GM12872 (cell line): ENCODE results near the gene TMEM208.

ENCODE experiments used
- TF ChIP-seq, protein P1 (sequence below): IDR thresholded peaks from 3 replicates; pipeline ENCODE4 v1.5.1; 2011; ENCODE audit warnings: low read depth, mild to moderate bottlenecking, low read length, moderate library complexity; ENCODE audit not compliant: insufficient read depth

Gene TMEM208

DNA sequence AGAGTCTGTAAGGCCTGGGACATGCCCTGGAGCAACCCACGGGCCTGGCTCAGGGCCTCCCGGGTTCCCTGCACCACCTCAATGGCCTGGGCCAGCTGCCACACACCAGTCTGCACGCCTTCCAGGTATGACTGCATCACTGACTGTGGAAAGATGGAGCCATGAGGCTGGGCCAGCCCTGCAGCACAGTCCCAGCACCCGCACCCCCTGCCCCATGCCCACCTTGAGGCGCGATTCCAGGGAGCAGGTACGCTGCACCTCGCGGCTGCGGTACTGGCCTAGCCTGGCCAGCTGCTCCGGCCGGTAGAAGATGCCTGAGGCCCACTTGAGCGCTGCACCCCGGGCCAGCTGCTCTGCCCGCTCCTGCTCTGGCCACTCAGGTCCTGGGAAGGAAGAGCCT is 38.1 kb upstream of the TMEM208 start:
- TF ChIP-seq, protein P1, sequence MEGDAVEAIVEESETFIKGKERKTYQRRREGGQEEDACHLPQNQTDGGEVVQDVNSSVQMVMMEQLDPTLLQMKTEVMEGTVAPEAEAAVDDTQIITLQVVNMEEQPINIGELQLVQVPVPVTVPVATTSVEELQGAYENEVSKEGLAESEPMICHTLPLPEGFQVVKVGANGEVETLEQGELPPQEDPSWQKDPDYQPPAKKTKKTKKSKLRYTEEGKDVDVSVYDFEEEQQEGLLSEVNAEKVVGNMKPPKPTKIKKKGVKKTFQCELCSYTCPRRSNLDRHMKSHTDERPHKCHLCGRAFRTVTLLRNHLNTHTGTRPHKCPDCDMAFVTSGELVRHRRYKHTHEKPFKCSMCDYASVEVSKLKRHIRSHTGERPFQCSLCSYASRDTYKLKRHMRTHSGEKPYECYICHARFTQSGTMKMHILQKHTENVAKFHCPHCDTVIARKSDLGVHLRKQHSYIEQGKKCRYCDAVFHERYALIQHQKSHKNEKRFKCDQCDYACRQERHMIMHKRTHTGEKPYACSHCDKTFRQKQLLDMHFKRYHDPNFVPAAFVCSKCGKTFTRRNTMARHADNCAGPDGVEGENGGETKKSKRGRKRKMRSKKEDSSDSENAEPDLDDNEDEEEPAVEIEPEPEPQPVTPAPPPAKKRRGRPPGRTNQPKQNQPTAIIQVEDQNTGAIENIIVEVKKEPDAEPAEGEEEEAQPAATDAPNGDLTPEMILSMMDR, result no peak

DNA sequence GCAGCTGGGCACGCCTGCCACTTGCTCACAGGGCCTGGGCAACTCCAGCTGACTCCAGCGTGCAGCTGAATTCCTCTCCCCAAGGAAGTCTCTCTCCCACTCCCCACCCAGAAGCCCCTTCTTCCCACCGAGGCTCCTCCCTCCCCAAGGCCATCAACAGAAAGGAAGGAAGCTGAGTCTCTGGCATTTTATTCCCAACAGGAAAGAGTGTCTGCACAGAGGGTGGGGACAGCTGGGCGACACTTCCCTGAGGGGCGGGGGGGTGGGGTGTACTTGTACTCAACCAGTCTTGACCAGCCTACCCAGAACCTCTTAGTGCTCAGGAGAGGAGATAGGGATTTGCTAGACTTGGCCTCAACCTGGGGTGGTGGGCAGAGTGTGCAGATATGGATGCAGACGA is 36.9 kb upstream of the TMEM208 start, which contains the start of gene EXOC3L1:
Gene EXOC3L1 (minus strand): TSS at position 96 of the 400 bp plus-strand sequence. CDS start 460 bp downstream, outside the sequence.
- TF ChIP-seq, protein P1, result no peak

GRCh38 chr16:67190448-67191399 is 36.2 kb upstream of the TMEM208 start:
- TF ChIP-seq, protein P1, result no peak

DNA sequence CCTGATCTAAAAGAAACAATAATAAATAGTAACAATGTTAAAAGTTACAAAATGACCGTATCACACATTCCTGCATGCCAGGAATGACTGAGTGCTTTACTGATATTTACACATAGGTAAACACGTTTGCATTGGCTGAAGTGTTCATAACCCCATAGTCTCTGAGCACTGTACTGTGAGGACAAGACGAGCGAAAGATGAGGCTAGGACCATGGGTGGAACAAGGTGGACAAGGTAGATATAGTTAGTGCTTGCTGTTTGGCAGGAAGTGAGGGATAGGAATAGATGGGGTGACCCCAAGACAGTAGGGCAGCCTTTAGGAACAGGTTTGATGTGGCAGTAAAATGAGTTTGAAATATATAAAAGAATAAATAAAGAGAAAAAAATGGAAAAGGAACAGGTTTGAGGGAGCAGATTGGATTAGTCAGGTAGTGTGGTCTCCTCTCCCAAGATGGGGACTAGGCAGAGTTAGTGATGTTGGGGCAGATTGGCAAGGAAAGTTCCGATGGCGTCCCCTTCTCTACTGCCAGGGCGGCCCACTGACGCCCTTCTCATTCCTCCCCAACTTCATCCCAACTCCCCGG is 35.4 kb upstream of the TMEM208 start:
- TF ChIP-seq, protein P1, result no peak

GRCh38 chr16:67191995-67192681 is 34.8 kb upstream of the TMEM208 start, which contains the start of gene E2F4:
E2F4 (plus strand) TSS chr16:67192155; CDS start chr16:67192228, 73 bp downstream.
- TF ChIP-seq, protein P1, result no peak

DNA sequence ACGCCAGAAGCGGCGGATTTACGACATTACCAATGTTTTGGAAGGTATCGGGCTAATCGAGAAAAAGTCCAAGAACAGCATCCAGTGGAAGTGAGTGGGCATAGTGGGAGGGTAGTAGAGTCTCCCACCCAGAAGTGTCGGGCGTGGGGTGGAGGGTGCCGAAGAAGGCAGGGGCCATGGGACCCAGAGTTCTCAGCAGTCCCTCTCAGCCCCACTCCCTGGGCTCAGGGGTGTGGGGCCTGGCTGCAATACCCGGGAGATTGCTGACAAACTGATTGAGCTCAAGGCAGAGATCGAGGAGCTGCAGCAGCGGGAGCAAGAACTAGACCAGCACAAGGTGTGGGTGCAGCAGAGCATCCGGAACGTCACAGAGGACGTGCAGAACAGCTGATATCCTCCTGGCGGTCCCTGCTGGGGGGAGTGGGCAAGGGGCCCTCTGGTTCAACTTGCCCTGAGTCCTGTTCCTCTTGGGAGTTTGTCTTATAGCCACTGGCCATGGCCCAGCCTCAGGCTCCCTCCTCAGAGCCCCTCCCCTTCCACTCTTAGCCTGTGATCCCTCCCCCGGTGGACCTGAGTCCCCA is 34.1 kb upstream of the TMEM208 start:
- TF ChIP-seq, protein P1, result no peak
